Posterior cingulate gyrus (tissue), 11 donors: ENCODE results near the gene SIRPD.
A peak's percentile ranks its signal among the peaks of the same experiment; 100 is the strongest.

Experiments used
- DNase-seq, 10 donors: peaks; one replicate each; pipeline versions ENCODE4 v3.0.0 to v3.0.0-alpha.2; 2020 to 2021; ENCODE audit warnings: mixed read lengths in 3 of 10
- intact Hi-C: fragments of 100-400 bp; cut with DNase I; formaldehyde crosslinking; loops from one replicate; pipeline ENCODE4 v1.15.1; 2023

Gene SIRPD

DNA sequence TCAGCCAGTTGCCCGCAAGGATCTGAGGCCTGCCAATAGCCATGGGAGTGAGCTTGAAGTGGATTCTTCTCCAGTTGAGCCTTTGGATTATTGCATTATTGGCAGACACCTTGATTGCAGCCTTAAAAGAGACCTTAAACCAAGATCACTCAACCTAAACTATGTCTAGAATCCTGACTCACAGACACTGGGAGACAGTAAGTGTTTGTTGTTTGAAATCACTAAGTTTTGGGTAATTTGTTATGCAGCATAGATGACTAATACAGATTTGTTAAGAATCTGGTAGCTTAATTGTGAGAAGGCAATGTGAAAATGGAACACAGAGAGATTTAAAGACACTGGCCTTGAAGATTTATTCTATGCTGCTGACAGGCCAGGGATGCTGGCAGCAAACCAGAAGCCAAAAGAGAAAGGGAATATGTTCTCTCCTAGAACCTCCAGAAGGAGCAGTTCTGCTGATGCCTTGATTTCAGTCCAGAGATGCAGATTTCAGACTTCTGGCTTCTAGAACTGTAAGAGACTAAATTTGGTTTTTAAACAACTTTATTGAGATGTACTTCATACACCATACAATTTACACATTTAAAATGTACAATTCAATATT, 17.6 kb downstream of the SIRPD start:
- DNase-seq: no peak
- intact Hi-C loops: loop anchor here (10.0 kb wide), 1 partner anchor 195 kb away; no protein-coding TSS in a partner anchor

DNA sequence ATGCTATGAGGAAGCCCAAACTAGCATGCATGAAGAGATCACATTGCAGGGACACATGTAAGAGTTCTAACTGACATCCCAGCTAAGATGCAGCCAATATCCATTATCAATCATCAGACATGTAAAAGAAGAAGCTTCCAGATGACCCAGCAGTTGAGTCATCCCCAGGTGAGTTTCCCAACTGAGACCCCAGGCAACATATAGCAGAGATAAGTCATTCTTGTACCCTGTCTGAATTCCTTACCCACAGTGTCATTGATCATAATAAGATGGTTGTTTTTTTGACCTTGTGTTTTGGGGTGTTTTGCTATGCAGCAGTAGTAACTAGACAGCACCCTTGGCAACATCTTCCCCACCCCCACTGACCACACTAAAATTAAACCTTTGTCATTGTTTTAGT, 18.9 kb downstream of the SIRPD start:
- no peak for DNase-seq
- intact Hi-C loops: loop anchor here (10.0 kb wide), 1 partner anchor 196 kb away; no protein-coding TSS in a partner anchor

DNA sequence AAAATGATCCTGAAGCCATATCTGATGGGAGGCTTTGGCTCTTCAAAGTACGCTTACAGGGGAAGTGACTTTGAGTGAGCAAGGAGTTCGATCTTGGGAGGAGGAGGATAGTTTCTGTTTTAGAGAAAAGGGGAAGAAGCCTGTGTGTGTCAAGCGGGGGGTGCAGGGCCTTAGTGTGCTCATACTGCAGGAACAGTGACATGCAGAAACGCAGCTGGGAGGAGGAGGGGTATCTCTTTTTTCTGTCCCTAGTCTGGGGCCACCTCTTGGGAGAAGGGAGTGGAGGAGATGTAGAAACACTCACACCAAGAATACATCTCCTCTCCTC, 19.8 kb downstream of the SIRPD start:
- intact Hi-C loops: loop anchor here (10.0 kb wide), 1 partner anchor 197 kb away; no protein-coding TSS in a partner anchor
- peak in 1 of 10 donors; percentile 12 for DNase-seq

DNA sequence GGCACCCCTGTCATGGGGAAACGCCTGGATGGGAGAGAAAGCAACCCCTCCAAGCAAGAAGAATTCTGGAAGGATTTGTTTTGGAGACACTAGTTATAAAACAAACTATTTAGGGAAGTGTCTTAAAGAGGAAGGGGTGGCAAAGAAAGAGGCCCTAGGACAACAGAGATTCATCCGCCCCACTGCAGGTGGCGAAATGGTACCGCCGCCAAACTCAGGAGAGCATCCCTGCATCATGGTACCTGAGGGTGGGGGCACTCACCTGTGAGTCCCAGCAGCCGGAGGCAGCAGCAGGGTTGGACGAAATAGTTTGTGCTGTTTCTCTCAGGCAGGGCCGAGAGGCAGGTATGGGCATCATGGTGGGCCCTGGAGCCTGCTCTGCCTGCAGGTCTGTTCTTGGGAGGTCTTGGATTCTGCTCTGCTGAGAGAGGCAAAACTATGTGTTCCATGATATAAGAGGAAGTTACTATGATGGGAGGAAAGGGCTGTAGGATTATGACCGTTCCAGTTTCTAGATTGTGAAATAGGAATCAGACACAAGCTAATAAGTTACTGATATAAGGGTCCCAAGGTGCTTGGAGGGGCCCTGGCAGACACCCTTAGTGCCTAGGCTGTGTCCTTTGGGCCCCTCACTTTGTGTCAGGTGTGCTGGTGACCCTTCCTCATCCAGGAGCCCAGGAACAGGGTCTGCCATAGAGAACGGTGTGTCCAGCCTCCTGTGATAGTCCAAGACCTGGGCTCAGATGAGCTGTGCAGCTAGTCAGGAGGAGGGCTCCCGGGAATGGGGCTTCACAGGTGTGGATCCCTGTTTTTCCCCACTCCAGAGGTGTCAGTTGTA, 20.4 kb downstream of the SIRPD start:
- intact Hi-C loops: loop anchor here (10.0 kb wide), 1 partner anchor 198 kb away; no protein-coding TSS in a partner anchor
- DNase-seq: no peak

DNA sequence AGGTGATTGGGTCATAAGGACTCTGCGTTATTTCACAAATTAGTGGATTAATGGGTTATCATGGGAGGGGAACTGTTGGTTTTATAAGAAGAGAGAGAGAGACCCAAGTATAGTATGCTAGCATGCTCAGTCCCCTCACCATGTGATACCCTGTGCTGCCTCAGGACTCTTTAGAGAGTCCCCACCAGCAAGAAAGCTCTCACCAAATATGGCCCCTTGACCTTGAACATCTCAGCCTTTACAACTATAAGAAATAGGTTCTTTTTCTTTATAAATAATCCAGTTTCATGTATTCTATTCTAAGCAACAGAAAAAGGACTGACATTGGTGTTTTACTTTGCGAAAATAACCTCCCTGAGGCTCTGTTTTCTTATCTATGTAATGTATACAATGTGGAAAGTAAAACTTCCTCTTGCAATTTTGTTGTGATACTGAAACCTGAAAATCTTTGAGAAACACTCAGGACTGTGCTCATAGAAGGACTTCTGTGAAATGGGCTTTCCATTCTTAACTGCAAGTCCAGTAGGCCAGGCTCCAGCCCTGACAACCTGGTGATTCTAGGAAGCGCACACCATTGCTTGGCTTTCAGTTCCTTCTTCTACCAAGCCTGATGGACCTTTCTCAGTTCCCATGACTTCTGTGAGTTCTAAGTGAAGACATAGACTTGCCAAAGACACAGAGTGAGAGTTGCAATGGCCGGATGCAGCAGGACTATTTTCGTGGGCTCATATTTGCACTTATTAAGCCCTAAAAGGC, 21.9 kb downstream of the SIRPD start:
- intact Hi-C loops: loop anchor here (10.0 kb wide), 1 partner anchor 199 kb away; no protein-coding TSS in a partner anchor
- DNase-seq: no peak

DNA sequence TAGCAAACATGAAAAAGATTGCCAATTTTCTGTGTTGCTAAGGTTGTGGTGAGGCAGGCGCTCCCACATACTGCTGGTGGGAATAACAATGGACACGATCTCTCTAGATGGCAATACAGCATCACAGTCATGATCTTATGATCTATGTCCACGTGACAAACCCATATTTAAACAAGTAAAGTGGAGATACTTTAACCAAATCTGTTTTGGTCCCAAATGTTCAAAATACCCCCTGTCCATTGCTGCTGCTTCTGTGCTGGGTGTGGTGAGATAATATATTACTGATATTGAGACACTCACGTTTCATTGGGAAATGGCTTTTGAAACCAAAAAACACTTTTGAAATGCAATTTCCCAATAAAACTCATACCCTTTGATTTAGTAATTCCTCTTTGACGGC, 23.0 kb downstream of the SIRPD start:
- intact Hi-C loops: loop anchor here (10.0 kb wide), 1 partner anchor 200 kb away; no protein-coding TSS in a partner anchor
- no peak for DNase-seq

DNA sequence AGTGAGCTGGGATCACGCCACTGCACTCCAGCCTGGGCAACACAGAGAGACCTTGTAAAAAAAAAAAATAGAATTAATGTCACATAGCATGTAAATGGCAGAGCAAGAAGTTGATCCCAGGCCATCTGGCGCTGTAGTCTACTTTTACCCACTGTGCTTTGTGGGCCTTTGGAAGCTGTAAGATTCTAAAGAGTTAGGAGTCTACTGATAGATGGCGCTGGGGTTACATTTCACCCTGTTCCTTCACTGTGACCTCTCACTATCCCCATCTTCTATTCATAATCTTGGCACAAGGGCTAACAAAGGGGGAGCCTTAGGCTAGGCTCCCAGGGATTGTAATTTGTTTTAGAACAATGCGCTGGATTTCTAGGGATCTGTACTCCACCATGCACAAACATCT, 24.4 kb downstream of the SIRPD start:
- intact Hi-C loops: loop anchor here (10.0 kb wide), 1 partner anchor 202 kb away; no protein-coding TSS in a partner anchor
- DNase-seq: no peak

DNA sequence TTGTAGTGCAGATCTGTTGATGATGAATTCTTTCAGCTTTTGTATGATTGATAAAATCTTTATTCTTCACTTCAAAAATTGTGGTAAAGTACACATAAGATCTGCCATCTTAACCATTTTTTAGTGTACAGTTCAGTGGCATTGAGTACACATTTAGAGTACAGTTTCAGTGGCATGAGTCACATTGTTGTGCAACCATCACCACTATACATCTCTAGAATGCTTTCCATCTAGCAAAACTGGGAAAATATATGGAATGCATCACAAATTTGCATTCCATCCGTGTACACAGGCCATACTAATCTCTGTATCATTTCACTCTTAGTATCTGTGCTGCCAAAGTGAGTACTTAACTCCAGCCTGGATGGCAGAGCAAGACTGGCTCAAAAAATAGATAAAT, 28.7 kb downstream of the SIRPD start:
- intact Hi-C loops: no loop called here

DNA sequence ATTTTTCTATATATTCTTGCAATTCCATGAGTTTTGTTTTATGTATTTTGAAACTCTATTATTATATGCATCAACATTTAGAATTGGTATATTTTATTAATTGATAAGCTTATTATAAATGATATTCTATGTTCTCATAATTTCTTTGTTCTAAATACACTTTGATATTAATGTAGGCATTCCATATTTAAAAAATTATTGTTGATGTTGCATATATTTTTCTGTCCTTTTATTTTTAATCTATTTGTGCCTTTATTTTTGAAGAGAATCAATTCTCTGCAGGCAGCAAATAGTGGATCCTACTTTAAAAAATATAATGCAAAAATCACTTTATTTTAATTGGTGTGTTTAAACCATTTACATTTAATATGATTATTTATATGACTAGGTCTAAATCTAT, 29.6 kb downstream of the SIRPD start:
- no peak for DNase-seq
- intact Hi-C loops: no loop called here

More for the DNA sequence above, 28.7 kb downstream of the SIRPD start:
- DNase-seq: no peak

DNA sequence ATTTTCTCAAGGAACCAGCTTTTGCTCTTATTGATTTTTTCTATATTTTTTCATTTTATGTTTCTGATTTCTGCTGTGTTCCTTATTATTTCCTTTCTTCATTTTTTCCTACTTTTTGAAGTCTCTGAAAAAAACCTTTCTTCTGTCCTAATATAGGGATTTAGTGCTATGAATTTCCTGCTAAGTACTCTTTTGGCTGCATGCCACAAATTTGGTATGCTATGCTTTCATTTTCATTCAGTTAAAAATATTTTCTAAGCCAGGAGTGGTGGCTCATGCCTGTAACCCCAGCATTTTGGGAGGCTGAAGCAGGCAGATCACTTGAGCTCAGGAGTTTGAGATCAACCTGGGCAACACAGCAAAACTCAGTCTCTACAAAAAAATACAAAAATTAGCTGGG, 30.6 kb downstream of the SIRPD start:
- intact Hi-C loops: no loop called here
- no peak for DNase-seq

DNA sequence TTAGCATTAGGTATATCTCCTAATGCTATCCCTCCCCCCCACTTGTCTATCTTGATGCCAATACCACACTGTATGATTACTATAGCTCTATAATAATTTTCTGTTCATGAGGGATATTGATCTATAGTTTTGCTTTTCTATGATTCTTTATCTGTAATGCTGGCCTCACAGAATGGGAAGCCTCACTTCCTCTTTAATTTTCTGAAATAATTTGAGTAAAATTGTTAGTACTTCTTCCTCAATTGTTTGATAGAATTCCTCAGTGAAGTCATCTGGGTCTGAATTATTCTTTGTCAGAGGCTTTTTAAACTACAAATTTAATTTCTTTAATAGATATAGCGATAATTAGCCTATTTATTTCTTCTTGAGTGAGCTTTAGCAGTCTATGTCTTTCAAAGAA, 31.2 kb downstream of the SIRPD start:
- DNase-seq: no peak
- intact Hi-C loops: no loop called here

DNA sequence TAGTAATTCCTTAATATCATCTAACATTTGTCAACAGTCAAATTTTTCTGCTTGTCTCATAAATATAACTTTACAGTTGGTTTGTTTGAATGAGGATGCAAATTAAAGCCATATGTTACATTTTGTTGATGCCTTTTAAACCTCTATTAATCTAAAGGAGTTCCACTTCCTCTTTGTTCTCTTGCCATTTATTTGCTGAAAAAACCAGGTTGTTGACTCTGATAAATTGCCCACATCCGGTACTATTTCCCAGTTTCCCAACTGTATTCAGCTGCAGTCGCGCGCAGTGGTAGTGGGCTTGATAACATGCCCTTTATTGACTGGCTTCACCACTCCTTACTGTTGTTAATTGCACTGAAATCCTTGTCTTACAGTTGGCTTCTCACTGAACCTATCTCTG, 33.5 kb downstream of the SIRPD start:
- intact Hi-C loops: no loop called here
- no peak for DNase-seq

DNA sequence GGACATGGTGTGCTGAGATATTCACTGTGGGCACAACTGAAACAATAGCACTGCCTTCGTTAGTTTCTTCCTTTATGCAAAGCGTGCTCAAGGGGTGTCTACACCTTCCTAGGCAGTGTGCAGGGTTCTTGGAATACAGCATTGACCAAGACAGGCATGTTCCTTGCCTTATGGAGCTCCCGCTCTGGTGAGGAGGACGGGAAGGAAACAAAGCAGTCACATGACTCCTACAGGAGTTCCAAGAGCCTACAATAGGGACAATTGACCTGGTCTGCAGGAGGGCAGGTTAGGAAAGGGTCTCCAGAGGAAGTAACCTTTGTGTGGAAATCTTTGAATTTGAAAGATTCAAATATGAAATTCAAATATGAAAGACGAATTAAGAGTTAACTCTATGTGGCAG, 40.5 kb downstream of the SIRPD start:
- intact Hi-C loops: no loop called here

DNA sequence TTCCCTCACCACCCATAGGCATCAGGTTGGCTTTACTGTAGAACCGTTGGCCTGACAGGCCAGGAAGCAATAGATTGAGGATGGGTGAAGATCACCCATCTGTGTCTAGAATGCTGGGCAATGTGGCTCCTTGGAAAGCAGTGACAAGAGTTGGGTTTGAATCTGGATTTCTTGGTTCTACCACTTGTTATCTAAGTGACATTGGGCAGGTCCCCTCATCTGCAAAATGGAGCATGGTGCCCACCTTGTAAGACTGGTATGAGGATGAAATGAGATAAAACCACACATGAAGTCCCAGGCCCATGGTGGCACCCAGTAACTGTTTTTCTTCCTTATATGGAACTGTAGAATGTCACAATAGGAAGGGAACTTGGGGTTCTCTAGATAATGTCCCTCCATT, 43.7 kb downstream of the SIRPD start:
- DNase-seq: no peak
- intact Hi-C loops: no loop called here

More for the DNA sequence above, 40.5 kb downstream of the SIRPD start:
- no peak for DNase-seq

DNA sequence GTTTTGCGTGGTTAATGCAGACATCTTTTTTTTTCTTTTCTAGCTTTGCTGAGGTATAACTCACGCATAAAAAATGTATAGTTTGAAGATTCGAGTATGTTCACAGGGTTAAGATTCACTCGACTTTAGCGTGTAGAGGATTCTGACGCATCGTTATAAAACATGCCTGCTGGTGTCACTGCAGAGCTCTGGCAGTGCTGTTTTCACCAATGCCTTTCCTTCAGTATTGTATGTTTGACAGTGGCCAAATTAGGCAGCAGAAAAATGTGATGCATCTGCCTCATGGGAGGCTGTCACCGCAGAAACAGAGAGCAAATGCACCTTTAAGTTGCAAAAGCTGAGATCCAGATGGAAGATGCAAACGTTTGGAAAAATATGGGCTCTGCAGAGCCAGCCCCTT, 48.3 kb downstream of the SIRPD start:
- peak in 7 of 10 donors; percentile 27 to 86 (median 50) for DNase-seq
- intact Hi-C loops: loop anchor here (1.0 kb wide), 1 partner anchor 225 kb away; no protein-coding TSS in a partner anchor

DNA sequence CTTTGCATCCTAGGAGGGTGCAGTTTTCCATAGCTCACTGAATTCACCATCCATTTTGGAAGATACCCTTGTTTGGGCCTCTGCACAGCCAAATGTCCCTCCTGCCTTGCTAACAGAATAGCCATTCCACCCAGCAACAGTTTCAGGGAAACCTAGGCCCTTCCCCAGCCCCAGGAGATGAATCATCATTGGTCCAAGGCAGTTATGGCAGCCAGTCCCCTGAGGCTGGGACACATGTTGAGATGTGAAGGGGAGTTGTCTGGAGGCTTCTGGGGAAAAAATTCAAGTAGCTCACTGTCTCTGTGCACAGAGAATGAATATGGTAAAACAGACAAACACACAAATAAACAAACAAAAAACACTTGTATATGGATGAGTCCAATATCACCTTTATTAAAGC, 48.9 kb downstream of the SIRPD start:
- no peak for DNase-seq
- intact Hi-C loops: no loop called here

DNA sequence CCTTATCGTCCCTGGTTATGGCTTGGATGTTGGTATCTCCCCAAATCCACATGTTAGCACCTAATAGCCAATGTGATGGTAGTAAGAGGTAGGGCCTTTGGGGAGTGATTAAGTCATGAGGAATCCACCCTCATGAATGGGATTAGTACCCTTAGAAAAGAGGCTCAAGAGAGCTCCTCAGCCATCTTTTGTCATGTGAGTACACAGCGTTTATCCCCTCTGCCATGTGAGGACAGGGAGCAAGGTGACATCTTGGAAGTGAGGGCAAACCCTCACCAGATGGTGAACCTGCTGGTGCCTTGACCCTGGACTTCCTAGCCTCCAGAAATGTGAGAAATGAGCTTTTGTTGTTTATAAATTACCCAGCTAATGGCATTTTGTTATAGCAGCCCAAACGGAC, 50.2 kb downstream of the SIRPD start:
- intact Hi-C loops: no loop called here
- DNase-seq: no peak

DNA sequence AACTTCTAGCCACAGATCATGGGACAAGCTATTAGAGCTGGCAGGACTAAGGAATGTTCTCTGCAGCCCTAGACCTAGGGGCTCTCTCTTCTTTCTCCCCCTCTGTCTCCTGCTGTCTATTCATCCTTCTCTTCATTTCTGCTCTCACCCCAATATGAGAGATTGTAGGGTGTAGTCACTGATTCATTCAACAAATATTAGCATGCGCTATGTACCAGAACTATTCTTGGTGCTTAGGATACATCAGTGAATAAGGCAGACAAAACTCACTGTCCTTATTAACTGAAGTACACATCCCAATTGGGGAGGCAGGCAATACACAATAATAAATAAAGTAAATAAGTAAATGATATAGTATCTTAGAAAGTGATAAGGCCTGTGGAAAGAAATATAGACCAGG, 51.6 kb downstream of the SIRPD start:
- DNase-seq: no peak

DNA sequence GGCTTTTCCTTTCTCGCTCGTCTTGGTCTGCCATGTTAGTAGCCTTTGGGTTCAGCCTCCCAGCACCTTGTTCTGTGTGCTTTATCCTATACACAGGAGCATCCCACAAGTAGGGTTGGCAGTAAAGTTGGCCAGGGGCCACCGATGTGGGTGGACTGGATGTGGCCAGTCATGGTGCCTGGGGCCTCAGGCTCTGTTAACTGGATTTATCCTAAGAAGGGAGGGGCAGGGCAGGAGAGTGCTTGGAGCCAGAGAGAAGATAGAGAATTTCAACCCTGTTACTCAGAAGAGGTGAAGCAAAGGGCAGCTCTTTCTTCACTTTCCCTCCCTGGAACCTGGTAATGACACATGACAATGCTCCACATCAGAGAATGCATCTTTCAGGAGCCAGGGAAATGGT, 52.1 kb downstream of the SIRPD start:
- DNase-seq: no peak
- intact Hi-C loops: no loop called here

More for the DNA sequence above, 51.6 kb downstream of the SIRPD start:
- intact Hi-C loops: no loop called here

DNA sequence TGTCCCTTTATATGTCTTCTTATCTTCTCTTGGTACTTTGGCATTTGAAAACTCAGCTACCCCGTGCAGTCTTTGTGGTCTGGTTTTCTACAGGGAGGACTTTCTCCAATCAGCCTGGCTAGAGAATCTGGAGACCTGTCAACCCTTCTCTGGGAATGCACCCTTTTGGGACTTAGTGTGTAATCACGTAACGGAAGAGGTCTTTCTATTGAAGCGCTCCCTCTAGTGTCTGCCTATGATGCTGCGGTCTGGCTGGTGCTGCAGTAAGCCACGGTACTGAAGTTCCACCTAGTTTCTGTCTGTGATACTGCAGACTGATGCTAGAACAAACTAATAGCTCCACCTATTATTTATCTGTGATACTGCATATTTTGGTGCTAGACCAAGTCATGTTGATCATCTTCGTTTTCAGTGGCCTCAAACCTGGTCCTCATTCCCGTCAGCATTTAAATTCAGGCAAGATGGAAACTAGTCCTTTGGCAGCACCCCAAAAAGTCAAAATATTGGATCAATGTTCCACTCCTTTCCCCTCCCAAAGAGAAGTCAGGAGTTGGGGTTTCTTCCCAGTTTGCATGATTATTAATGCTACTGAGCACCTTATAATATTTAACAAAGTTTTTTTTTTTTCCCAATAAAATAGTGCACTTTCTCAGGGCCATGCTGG, 53.8 kb downstream of the SIRPD start:
- peak; percentile 38 to 93 (median 58) for DNase-seq
- intact Hi-C loops: no loop called here
